Stomach (tissue), 4 donors: ENCODE measurements around the gene LRRC71.

Experiments used
- CTCF ChIP-seq, 7 experiments: fragments of 450-650 bp in 4 of 7; fragments of 200-600 bp in 3 of 7; sonication (generic) in 3 of 7; IDR thresholded peaks; one replicate each; pipeline ENCODE4 v1.5.1; 2016 to 2019; ENCODE audit warnings: antibody characterized with exemption in 7 of 7, control low read depth in 2 of 7, mild to moderate bottlenecking in 1 of 7
- EP300 ChIP-seq: sonication (generic); formaldehyde crosslinking; IDR thresholded peaks from one replicate; pipeline ENCODE4 v1.6.1; 2017; ENCODE audit warnings: antibody characterized with exemption
- POLR2A ChIP-seq, 4 donors: fragments of 450-650 bp; IDR thresholded peaks; one replicate each; pipeline ENCODE4 v1.6.1; 2016; ENCODE audit warnings: antibody characterized with exemption in 4 of 4, control low read depth in 2 of 4, mild to moderate bottlenecking in 1 of 4, moderate library complexity in 1 of 4
- POLR2AphosphoS5 ChIP-seq, 3 donors: sonication (generic); formaldehyde crosslinking; IDR thresholded peaks; one replicate each; pipeline ENCODE4 v1.6.1; 2016; ENCODE audit warnings: antibody characterized with exemption in 3 of 3

GRCh38 chr1:156909671-156910070, 10.8 kb upstream of the LRRC71 start:
- no peak for TF ChIP-seq POLR2A (IDR thresholded peaks at IDR 0.05)
- TF ChIP-seq CTCF (IDR thresholded peaks at IDR 0.05): no peak
- no peak for TF ChIP-seq POLR2AphosphoS5 (IDR thresholded peaks at IDR 0.05)
- TF ChIP-seq EP300: no peak
